Stomach (tissue), 9 donors: Measurements from ENCODE around the gene ZNF227. TPM values are rescaled to one million over a fixed set of nuclear protein-coding genes. Genes with fewer than 3 reads are reported as not detected.

Source experiments
- DNase-seq, 2 donors: peaks; one replicate each; pipeline versions ENCODE4 v3.0.0 to v3.0.0-alpha.2; 2013 to 2019
- H3K27ac ChIP-seq, 5 donors: fragments of 200-600 bp in 4 of 5; sonication (generic) in 4 of 5; one replicate each; pipeline ENCODE4 v1.5.1; 2013 to 2019; ENCODE audit warnings: mild to moderate bottlenecking in 1 of 5, moderate library complexity in 1 of 5
- H3K27me3 ChIP-seq, 3 donors: fragments of 200-600 bp; sonication (generic); one replicate each; pipeline ENCODE4 v1.5.1; 2017 to 2019; ENCODE audit warnings: mixed run types in 1 of 3
- H3K36me3 ChIP-seq, 4 donors: fragments of 200-600 bp; sonication (generic); 1 replicate in 3 of 4; 2 replicates in 1 of 4; pipeline ENCODE4 v1.5.1; 2016 to 2019
- H3K4me1 ChIP-seq, 4 donors: fragments of 200-600 bp; sonication (generic); one replicate each; pipeline ENCODE4 v1.5.1; 2016 to 2019
- H3K4me3 ChIP-seq, 4 donors: fragments of 200-600 bp; sonication (generic) in 3 of 4; one replicate each; pipeline ENCODE4 v1.5.1; 2016 to 2019; ENCODE audit warnings: mild to moderate bottlenecking in 1 of 4
- H3K9me3 ChIP-seq, 4 donors: fragments of 200-600 bp; sonication (generic); one replicate each; pipeline ENCODE4 v1.5.1; 2016 to 2019
- EP300 ChIP-seq: sonication (generic); formaldehyde crosslinking; IDR thresholded peaks from one replicate; pipeline ENCODE4 v1.6.1; 2017; ENCODE audit warnings: antibody characterized with exemption
- POLR2A ChIP-seq, 4 donors: fragments of 450-650 bp; IDR thresholded peaks; one replicate each; pipeline ENCODE4 v1.6.1; 2016; ENCODE audit warnings: antibody characterized with exemption in 4 of 4, control low read depth in 2 of 4, mild to moderate bottlenecking in 1 of 4, moderate library complexity in 1 of 4
- POLR2AphosphoS5 ChIP-seq, 3 donors: sonication (generic); formaldehyde crosslinking; IDR thresholded peaks; one replicate each; pipeline ENCODE4 v1.6.1; 2016; ENCODE audit warnings: antibody characterized with exemption in 3 of 3
- WGBS, 5 donors: extraction: QIAGEN DNeasy Blood & Tissue Kit in 3 of 5; methylation state at CpG; one replicate each; pipeline versions ENCODE4 v1.1.5 to v1.1.7; 2013 to 2018; 5-methylcytosine and 5-hydroxymethylcytosine counted together
- intact Hi-C: fragments of 100-400 bp; cut with DNase I; formaldehyde crosslinking; loops from one replicate; pipeline ENCODE4 v1.15.1; 2023; ENCODE audit warnings: low total_unique reads
- polyA plus RNA-seq, 3 donors: library from polyadenylated mRNA; stranded (reverse); fragments of 200-250 nt; gene quantifications; one replicate each; pipeline ENCODE4 v1.2.3, GENCODE V29; 2013
- total RNA-seq, 5 donors: library from RNA; depleted of rRNA; stranded (reverse); fragments of >200 nt; gene quantifications; one replicate each; pipeline versions ENCODE4 v1.1.0 to v1.2.3, GENCODE V29; 2014 to 2016
- TF ChIP-seq, protein P1 (sequence below), 7 experiments: fragments of 450-650 bp in 4 of 7; fragments of 200-600 bp in 3 of 7; sonication (generic) in 3 of 7; IDR thresholded peaks; one replicate each; pipeline ENCODE4 v1.5.1; 2016 to 2019; ENCODE audit warnings: antibody characterized with exemption in 7 of 7, control low read depth in 2 of 7, mild to moderate bottlenecking in 1 of 7
- donor health status: healthy with polysubstance abuse.
- donor health status: Bipolar disorder and iron deficiency.
- donor health status: healthy.

The ZNF227 gene
- total and polyA plus RNA-seq, 8 donors, result 0.58 to 31.9 (median 5.1) TPM

DNA sequence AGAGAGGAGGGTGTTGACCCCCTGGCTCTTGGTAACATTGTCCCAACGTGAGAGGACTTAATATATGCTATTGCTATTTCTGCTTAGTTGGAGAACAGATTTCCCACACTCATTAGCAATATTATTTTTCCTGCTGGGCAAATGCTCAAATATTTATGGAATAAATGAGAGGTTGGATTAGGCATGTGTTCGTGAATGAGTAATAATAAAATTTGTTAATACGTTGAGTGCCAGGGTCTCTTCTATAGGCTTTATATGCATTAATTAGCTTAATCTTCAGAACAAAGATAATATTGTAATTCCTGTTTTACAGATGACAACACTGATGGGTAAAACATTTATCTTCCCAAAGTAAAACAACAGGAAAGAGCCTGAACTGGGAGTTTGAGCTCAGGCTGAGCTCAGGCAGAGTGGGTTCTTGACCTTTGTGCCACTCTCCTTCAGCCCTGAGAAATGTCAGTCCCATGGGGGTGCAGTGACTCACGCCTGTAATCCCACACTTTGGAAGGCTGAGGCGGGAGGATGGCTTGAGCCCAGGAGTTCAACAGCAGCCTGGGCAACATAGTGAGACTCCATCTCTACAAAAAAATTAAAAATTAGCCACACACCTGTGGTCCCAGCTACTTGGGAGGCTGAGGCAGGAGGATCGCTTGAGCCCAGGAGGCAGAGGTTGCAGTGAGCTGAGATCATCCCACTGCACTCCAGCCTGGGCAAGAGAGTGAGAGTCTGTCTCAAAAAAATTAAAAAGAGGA is 48.5 kb downstream of the ZNF227 start:
- Histone ChIP-seq H3K36me3 (peaks cover 0 to 12% (median 0%) of the 10 kb centered on the region in 4 donors), H3K27me3 (no peaks in the 10 kb centered on the region), H3K9me3 (peaks cover 19 to 98% (median 84%) of the 10 kb centered on the region in 4 donors), H3K4me3 (no peak overlapping the region), H3K4me1 (no peaks in the 10 kb centered on the region), H3K27ac (no peak overlapping the region)
- peak in 1 of 2 donors; percentile 4 for DNase-seq
- 57 to 72% (median 61%) methylated on average over 6 of the region's 6 CpGs for WGBS, 5 donors
- TF ChIP-seq, protein P1, sequence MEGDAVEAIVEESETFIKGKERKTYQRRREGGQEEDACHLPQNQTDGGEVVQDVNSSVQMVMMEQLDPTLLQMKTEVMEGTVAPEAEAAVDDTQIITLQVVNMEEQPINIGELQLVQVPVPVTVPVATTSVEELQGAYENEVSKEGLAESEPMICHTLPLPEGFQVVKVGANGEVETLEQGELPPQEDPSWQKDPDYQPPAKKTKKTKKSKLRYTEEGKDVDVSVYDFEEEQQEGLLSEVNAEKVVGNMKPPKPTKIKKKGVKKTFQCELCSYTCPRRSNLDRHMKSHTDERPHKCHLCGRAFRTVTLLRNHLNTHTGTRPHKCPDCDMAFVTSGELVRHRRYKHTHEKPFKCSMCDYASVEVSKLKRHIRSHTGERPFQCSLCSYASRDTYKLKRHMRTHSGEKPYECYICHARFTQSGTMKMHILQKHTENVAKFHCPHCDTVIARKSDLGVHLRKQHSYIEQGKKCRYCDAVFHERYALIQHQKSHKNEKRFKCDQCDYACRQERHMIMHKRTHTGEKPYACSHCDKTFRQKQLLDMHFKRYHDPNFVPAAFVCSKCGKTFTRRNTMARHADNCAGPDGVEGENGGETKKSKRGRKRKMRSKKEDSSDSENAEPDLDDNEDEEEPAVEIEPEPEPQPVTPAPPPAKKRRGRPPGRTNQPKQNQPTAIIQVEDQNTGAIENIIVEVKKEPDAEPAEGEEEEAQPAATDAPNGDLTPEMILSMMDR (IDR thresholded peaks at IDR 0.05), result no peak
- TF ChIP-seq POLR2AphosphoS5 (IDR thresholded peaks at IDR 0.05), result no peak
- TF ChIP-seq EP300, result no peak
- no peak for TF ChIP-seq POLR2A (IDR thresholded peaks at IDR 0.05)
- intact Hi-C loops, result no loop called here

- Histone ChIP-seq H3K27me3 (no peaks in the 10 kb centered on the region), H3K27ac (no peak overlapping the region), H3K4me1 (no peaks in the 10 kb centered on the region), H3K36me3 (peaks cover 0 to 63% (median 18%) of the 10 kb centered on the region in 4 donors), H3K9me3 (peaks cover 27 to 99% (median 81%) of the 10 kb centered on the region in 4 donors), H3K4me3 (no peak overlapping the region)
- WGBS, 5 donors, result 92 to 100% (median 93%) methylated on average over 1 of the region's 1 CpG
- intact Hi-C loops, result no loop called here
- DNase-seq, result no peak
- TF ChIP-seq, protein P1 (IDR thresholded peaks at IDR 0.05), result no peak
- TF ChIP-seq EP300, result no peak
- no peak for TF ChIP-seq POLR2AphosphoS5 (IDR thresholded peaks at IDR 0.05)
- TF ChIP-seq POLR2A (IDR thresholded peaks at IDR 0.05), result no peak
These were observed 65.0 kb downstream of the ZNF227 start for GRCh38 chr19:44277331-44277730.

DNA sequence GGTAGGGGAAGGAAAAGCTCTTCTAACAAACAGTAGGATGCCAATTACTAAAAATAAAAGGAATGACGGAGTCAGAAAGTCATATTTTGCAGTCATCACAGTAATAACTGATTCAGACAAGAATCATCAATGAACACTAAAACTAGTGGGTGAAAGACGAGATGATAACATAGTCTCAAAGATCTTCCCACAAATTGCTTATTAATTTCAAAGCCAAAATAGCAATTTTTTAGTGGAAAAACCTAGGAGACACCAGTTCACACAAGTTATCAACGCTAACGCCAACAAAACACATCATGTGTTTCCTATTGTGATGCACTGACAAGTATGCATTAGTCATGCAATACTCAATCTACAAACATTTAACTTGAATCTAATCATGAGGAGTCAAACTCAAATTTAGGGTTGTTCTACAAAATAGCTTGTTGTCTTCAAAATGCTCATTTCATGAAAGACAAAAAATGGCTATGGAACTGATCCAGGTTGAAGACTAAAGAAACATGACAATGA is 65.9 kb downstream of the ZNF227 start:
- TF ChIP-seq, protein P1 (IDR thresholded peaks at IDR 0.05), result no peak
- TF ChIP-seq EP300 (no peak), POLR2A (IDR thresholded peaks at IDR 0.05) (no peak), POLR2AphosphoS5 (IDR thresholded peaks at IDR 0.05) (no peak)
- H3K27me3 ChIP-seq, result no peaks in the 10 kb centered on the region
- peaks cover 31 to 99% (median 82%) of the 10 kb centered on the region in 4 donors for H3K9me3 ChIP-seq
- 90 to 96% (median 94%) methylated on average over 4 of the region's 4 CpGs for WGBS, 5 donors
- peaks cover 0 to 63% (median 20%) of the 10 kb centered on the region in 4 donors for H3K36me3 ChIP-seq
- intact Hi-C loops, result no loop called here
- H3K4me1 ChIP-seq, result no peaks in the 10 kb centered on the region
- no peak for DNase-seq
- no peak overlapping the region for H3K4me3 ChIP-seq
- no peak overlapping the region for H3K27ac ChIP-seq

GRCh38 chr19:44280916-44281315 is 68.6 kb downstream of the ZNF227 start:
- WGBS, 5 donors, result 88 to 95% (median 92%) methylated on average over 7 to 10 of the region's 10 CpGs
- intact Hi-C loops, result no loop called here
- H3K9me3 ChIP-seq, result peaks cover 41 to 99% (median 90%) of the 10 kb centered on the region in 4 donors

More at GRCh38 chr19:44280916-44281315, 68.6 kb downstream of the ZNF227 start:
- Histone ChIP-seq H3K4me1 (no peaks in the 10 kb centered on the region), H3K36me3 (peaks cover 0 to 62% (median 10%) of the 10 kb centered on the region in 4 donors), H3K27me3 (no peaks in the 10 kb centered on the region), H3K27ac (no peak overlapping the region), H3K4me3 (no peak overlapping the region)
- no peak for DNase-seq
- TF ChIP-seq, protein P1 (IDR thresholded peaks at IDR 0.05), result no peak
- TF ChIP-seq POLR2A (IDR thresholded peaks at IDR 0.05) (no peak), POLR2AphosphoS5 (IDR thresholded peaks at IDR 0.05) (no peak), EP300 (no peak)
